Neural progenitor cell (in vitro differentiated cells): ENCODE data around the gene OR5H15. TPM values are rescaled to one million over a fixed set of nuclear protein-coding genes. Genes with fewer than 3 reads are reported as not detected.
"Not testable (repeated sequence)": the region's sequence is repeated elsewhere in the genome, so short reads cannot be mapped to it uniquely, and the experiment has no call there.

Source experiments
- DNase-seq: peaks from one replicate; pipeline ENCODE4 v3.0.0-alpha.2; 2016; ENCODE audit warnings: low spot score
- H2AFZ ChIP-seq: fragments of 200-600 bp; sonication (generic); replicated peaks from 2 replicates; pipeline ENCODE4 v1.6.1; 2016; ENCODE audit warnings: antibody characterized with exemption
- H3F3A ChIP-seq: fragments of 200-600 bp; sonication (generic); 2 replicates; pipeline ENCODE4 v1.6.1; 2016; ENCODE audit warnings: antibody characterized with exemption, low read depth
- H3K27ac ChIP-seq: fragments of 200-600 bp; sonication (generic); 2 replicates; pipeline ENCODE4 v1.5.1; 2016; ENCODE audit warnings: mild to moderate bottlenecking
- H3K27me3 ChIP-seq: fragments of 200-600 bp; sonication (generic); 2 replicates; pipeline ENCODE4 v1.6.1; 2016; ENCODE audit warnings: mild to moderate bottlenecking, moderate library complexity
- H3K36me3 ChIP-seq: fragments of 200-600 bp; sonication (generic); 2 replicates; pipeline ENCODE4 v1.5.1; 2016
- H3K4me1 ChIP-seq: fragments of 200-600 bp; sonication (generic); 2 replicates; pipeline ENCODE4 v1.6.1; 2016; ENCODE audit warnings: mixed run types
- H3K4me2 ChIP-seq: fragments of 200-600 bp; sonication (generic); 2 replicates; pipeline ENCODE4 v1.6.1; 2016
- H3K4me3 ChIP-seq: fragments of 200-600 bp; sonication (generic); 2 replicates; pipeline ENCODE4 v1.5.1; 2016
- H3K79me2 ChIP-seq: fragments of 200-600 bp; sonication (generic); 2 replicates; pipeline ENCODE4 v1.6.1; 2016; ENCODE audit warnings: low read depth
- H3K9ac ChIP-seq: fragments of 200-600 bp; sonication (generic); 2 replicates; pipeline ENCODE4 v1.6.1; 2016
- H3K9me3 ChIP-seq: fragments of 200-600 bp; sonication (generic); 2 replicates; pipeline ENCODE4 v1.5.1; 2016; ENCODE audit warnings: low read depth
- H4K20me1 ChIP-seq: fragments of 200-600 bp; sonication (generic); 2 replicates; pipeline ENCODE4 v1.6.1; 2016; ENCODE audit warnings: low read depth
- H3K27ac Mint-ChIP-seq: 3 replicates; pipeline ENCODE4 v1.8.0; 2021; ENCODE audit warnings: mixed read lengths
- H3K27me3 Mint-ChIP-seq: 2 replicates; pipeline ENCODE4 v1.8.0; 2022; ENCODE audit warnings: low read depth, mild to moderate bottlenecking, inconsistent platforms, moderate library complexity, mixed read lengths; ENCODE audit not compliant: insufficient read depth
- H3K36me3 Mint-ChIP-seq: 3 replicates; pipeline ENCODE4 v1.8.0; 2021; ENCODE audit warnings: mixed read lengths
- H3K4me1 Mint-ChIP-seq: 3 replicates; pipeline ENCODE4 v1.8.0; 2021; ENCODE audit warnings: mixed read lengths
- H3K4me3 Mint-ChIP-seq: 3 replicates; pipeline ENCODE4 v1.8.0; 2021; ENCODE audit warnings: mild to moderate bottlenecking, moderate library complexity, mixed read lengths
- H3K9me3 Mint-ChIP-seq: 3 replicates; pipeline ENCODE4 v1.8.0; 2020; ENCODE audit warnings: mixed read lengths
- CTCF ChIP-seq: fragments of 200-600 bp; sonication (generic); IDR thresholded peaks from 2 replicates; pipeline ENCODE4 v1.5.1; 2017; ENCODE audit warnings: antibody characterized with exemption, mild to moderate bottlenecking
- EZH2 ChIP-seq: fragments of 200-600 bp; sonication (generic); IDR thresholded peaks from 2 replicates; pipeline ENCODE4 v1.6.1; 2017; ENCODE audit warnings: antibody characterized with exemption, mild to moderate bottlenecking, moderate library complexity
- EZH2phosphoT487 ChIP-seq: fragments of 200-600 bp; sonication (generic); IDR thresholded peaks from 2 replicates; pipeline ENCODE4 v1.6.1; 2017; ENCODE audit warnings: antibody characterized with exemption
- total RNA-seq: library from RNA; depleted of rRNA; stranded (reverse); fragments of >200 nt; gene quantifications from 2 replicates; pipeline ENCODE4 v1.2.3, GENCODE V29; 2015; ENCODE audit warnings: low replicate concordance

Gene OR5H15
- not detected in 2 replicates for total RNA-seq

GRCh38 chr3:98166396-98166795 is at the start of gene OR5H15:
TSS of gene OR5H15 (plus strand) at chr3:98166696. CDS start at chr3:98168700, 2,004 bp downstream.
- Histone ChIP-seq H3K9me3 (no peaks in the 10 kb centered on the region), H3K4me3 (no peak within 1 kb of the TSS), H2AFZ (no peak within 1 kb of the TSS), H3K9ac (no peak within 1 kb of the TSS), H3K4me2 (no peak within 1 kb of the TSS), H3F3A (no peaks in the 10 kb centered on the region), H3K36me3 (no peaks in the 10 kb centered on the region), H3K4me1 (no peaks in the 10 kb centered on the region), H3K27me3 (no peaks in the 10 kb centered on the region), H4K20me1 (no peaks in the 10 kb centered on the region), H3K79me2 (no peaks in the 10 kb centered on the region), H3K27ac (no peak within 1 kb of the TSS)
- TF ChIP-seq EZH2phosphoT487 (no peak), EZH2 (no peak), CTCF (no peak)
- H3K27ac Mint-ChIP-seq = no peak within 1 kb of the TSS
- H3K4me3 Mint-ChIP-seq = no peak within 1 kb of the TSS
- DNase-seq = no peak
- H3K4me1 Mint-ChIP-seq = no peaks in the 10 kb centered on the region
- no peaks in the 10 kb centered on the region for H3K9me3 Mint-ChIP-seq
- H3K36me3 Mint-ChIP-seq = no peaks in the 10 kb centered on the region
- H3K27me3 Mint-ChIP-seq = peaks cover 2% of the 10 kb centered on the region

GRCh38 chr3:98130421-98130820 is 36.1 kb upstream of the OR5H15 start, which contains the start of gene OR5H1:
TSS of gene OR5H1 (plus strand) at chr3:98130721. CDS start at chr3:98132698, 1,977 bp downstream.
- Mint-ChIP-seq H3K9me3 (no peaks in the 10 kb centered on the region), H3K27ac (no peak within 1 kb of the TSS), H3K4me1 (peaks cover 1% of the 10 kb centered on the region), H3K4me3 (no peak within 1 kb of the TSS), H3K27me3 (no peaks in the 10 kb centered on the region), H3K36me3 (no peaks in the 10 kb centered on the region)
- no peak within 1 kb of the TSS for H3K4me3 ChIP-seq
- H3K27me3 ChIP-seq = no peaks in the 10 kb centered on the region
- H3K27ac ChIP-seq = no peak within 1 kb of the TSS
- no peak within 1 kb of the TSS for H2AFZ ChIP-seq
- no peaks in the 10 kb centered on the region for H3K36me3 ChIP-seq
- no peaks in the 10 kb centered on the region for H4K20me1 ChIP-seq
- no peak within 1 kb of the TSS for H3K4me2 ChIP-seq
- H3K9ac ChIP-seq = no peak within 1 kb of the TSS
- TF ChIP-seq EZH2 = no peak
- no peak for TF ChIP-seq EZH2phosphoT487
- no peak for TF ChIP-seq CTCF
- H3F3A ChIP-seq = no peaks in the 10 kb centered on the region
- DNase-seq = no peak
- no peaks in the 10 kb centered on the region for H3K9me3 ChIP-seq
- no peaks in the 10 kb centered on the region for H3K79me2 ChIP-seq
- H3K4me1 ChIP-seq = no peaks in the 10 kb centered on the region

- Histone ChIP-seq H4K20me1 (no peaks in the 10 kb centered on the region), H3K36me3 (no peaks in the 10 kb centered on the region), H3K4me2 (no peak overlapping the region), H3K9me3 (no peaks in the 10 kb centered on the region), H3K4me3 (no peak overlapping the region), H3K4me1 (no peaks in the 10 kb centered on the region), H3K9ac (no peak overlapping the region), H2AFZ (peak overlapping the region; percentile 24), H3F3A (no peaks in the 10 kb centered on the region), H3K79me2 (no peaks in the 10 kb centered on the region), H3K27ac (no peak overlapping the region), H3K27me3 (no peaks in the 10 kb centered on the region)
- Mint-ChIP-seq H3K9me3 (no peaks in the 10 kb centered on the region), H3K27me3 (no peaks in the 10 kb centered on the region), H3K36me3 (no peaks in the 10 kb centered on the region), H3K4me3 (no peak overlapping the region), H3K4me1 (peaks cover 3% of the 10 kb centered on the region), H3K27ac (no peak overlapping the region)
- TF ChIP-seq EZH2phosphoT487 = no peak
- no peak for TF ChIP-seq EZH2
- no peak for TF ChIP-seq CTCF
- no peak for DNase-seq
Measured at GRCh38 chr3:98136631-98137030, 29.9 kb upstream of the OR5H15 start.

GRCh38 chr3:98137826-98138557 is 28.5 kb upstream of the OR5H15 start:
- H3K36me3 ChIP-seq, H3K27ac ChIP-seq, H3K9me3 ChIP-seq, H3K4me1 ChIP-seq, H3K4me3 ChIP-seq, H4K20me1 ChIP-seq, H3K27me3 ChIP-seq, H3K79me2 ChIP-seq, H3K4me1 Mint-ChIP-seq, H3K27ac Mint-ChIP-seq, H3K4me3 Mint-ChIP-seq, H3K36me3 Mint-ChIP-seq, H3K4me2 ChIP-seq, DNase-seq, H3K27me3 Mint-ChIP-seq, H2AFZ ChIP-seq, H3K9me3 Mint-ChIP-seq, H3K9ac ChIP-seq, H3F3A ChIP-seq: not testable (repeated sequence)
